SU-DHL-6 (cell line): ENCODE measurements around the gene ARSK.

Experiments used
- H2AFZ ChIP-seq: fragments of 200-600 bp; sonication (generic); 2 replicates; pipeline ENCODE4 v1.6.1; 2014; ENCODE audit warnings: low read depth, mild to moderate bottlenecking, moderate library complexity, mixed read lengths, antibody characterized with exemption, low read length; ENCODE audit not compliant: severe bottlenecking
- H3F3A ChIP-seq: fragments of 200-600 bp; shearing (Covaris generic); 2 replicates; pipeline ENCODE4 v1.6.0; 2016; ENCODE audit warnings: antibody characterized with exemption, mild to moderate bottlenecking; ENCODE audit not compliant: insufficient read depth
- H3K27ac ChIP-seq: fragments of 200-600 bp; sonication (generic); 2 replicates; pipeline ENCODE4 v1.5.1; 2016; ENCODE audit warnings: low read depth, mild to moderate bottlenecking, low read length, moderate library complexity, mixed read lengths
- H3K27me3 ChIP-seq: fragments of 200-600 bp; sonication (generic), shearing (Covaris generic); 2 replicates; pipeline ENCODE4 v1.6.0; 2014; ENCODE audit warnings: mild to moderate bottlenecking, low read length
- H3K36me3 ChIP-seq: fragments of 200-600 bp; sonication (generic); 2 replicates; pipeline ENCODE4 v1.6.1; 2014; ENCODE audit warnings: mild to moderate bottlenecking, low read length, mixed read lengths
- H3K4me2 ChIP-seq: fragments of 300-600, 200-600 bp; shearing (Covaris generic), sonication (generic); 2 replicates; pipeline ENCODE4 v1.6.0; 2014; ENCODE audit warnings: low read length, low read depth, mild to moderate bottlenecking; ENCODE audit not compliant: poor library complexity, severe bottlenecking
- H3K4me3 ChIP-seq: fragments of 200-600 bp; sonication (generic); 2 replicates; pipeline ENCODE4 v1.5.1; 2014; ENCODE audit warnings: antibody characterized with exemption, low read length, mild to moderate bottlenecking, mixed read lengths; ENCODE audit not compliant: insufficient read depth, poor library complexity, severe bottlenecking
- H3K79me2 ChIP-seq: fragments of 200-600 bp; sonication (generic); 2 replicates; pipeline ENCODE4 v1.6.1; 2014; ENCODE audit warnings: mild to moderate bottlenecking, low read length, moderate library complexity; ENCODE audit not compliant: insufficient read depth
- H3K9ac ChIP-seq: fragments of 200-600 bp; sonication (generic); 2 replicates; pipeline ENCODE4 v1.7.0; 2014; ENCODE audit warnings: mild to moderate bottlenecking, low read length
- H3K9me2 ChIP-seq: fragments of 200-600 bp; sonication (generic); replicated peaks from 2 replicates; pipeline ENCODE4 v1.6.1; 2014; ENCODE audit warnings: low read length; ENCODE audit not compliant: insufficient read depth
- H3K9me3 ChIP-seq: fragments of 200-600 bp; sonication (generic); 2 replicates; pipeline ENCODE4 v1.6.1; 2014; ENCODE audit warnings: low read length, mixed read lengths; ENCODE audit not compliant: insufficient read depth
- H4K20me1 ChIP-seq: fragments of 200-600 bp; sonication (generic); 2 replicates; pipeline ENCODE4 v1.6.1; 2014; ENCODE audit warnings: low read depth, mild to moderate bottlenecking, antibody characterized with exemption, low read length, moderate library complexity, mixed read lengths
- CTCF ChIP-seq: fragments of 200-600 bp; sonication (generic); IDR thresholded peaks from one replicate; pipeline ENCODE4 v1.5.1; 2017; ENCODE audit warnings: antibody characterized with exemption, mild to moderate bottlenecking, low read length, moderate library complexity; ENCODE audit not compliant: insufficient read depth, poor library complexity, severe bottlenecking
- EZH2phosphoT487 ChIP-seq: fragments of 200-600 bp; sonication (generic), shearing (Covaris generic); conservative IDR thresholded peaks from 2 replicates; pipeline ENCODE4 v1.6.1; 2018; ENCODE audit warnings: mild to moderate bottlenecking, antibody characterized with exemption, low read length, moderate library complexity, mixed read lengths

The ARSK gene

GRCh38 chr5:95524423-95524822, 30.5 kb upstream of the ARSK start:
- Histone ChIP-seq H4K20me1 (no peaks in the 10 kb centered on the region), H3K36me3 (peaks cover 81% of the 10 kb centered on the region)

GRCh38 chr5:95526871-95527270, 28.0 kb upstream of the ARSK start:
- Histone ChIP-seq H3K36me3 (peaks cover 72% of the 10 kb centered on the region), H3K27me3 (no peaks in the 10 kb centered on the region), H3K4me3 (no peak overlapping the region), H3K27ac (no peak overlapping the region), H2AFZ (no peak overlapping the region), H3K79me2 (peaks cover 5% of the 10 kb centered on the region; the same call in 1 of the 2 replicates), H3F3A (no peaks in the 10 kb centered on the region), H3K9me2 (no peaks in the 10 kb centered on the region), H3K9ac (no peak overlapping the region), H3K9me3 (no peaks in the 10 kb centered on the region), H3K4me2 (no peak overlapping the region), H4K20me1 (no peaks in the 10 kb centered on the region; the same call in 1 of the 2 replicates)
- no peak for TF ChIP-seq EZH2phosphoT487

More at GRCh38 chr5:95524423-95524822, 30.5 kb upstream of the ARSK start:
- H3K9me2 ChIP-seq, result no peaks in the 10 kb centered on the region
- H3K9ac ChIP-seq, result no peak overlapping the region
- H3K4me2 ChIP-seq, result no peak overlapping the region
- no peaks in the 10 kb centered on the region for H3K9me3 ChIP-seq
- no peak overlapping the region for H3K4me3 ChIP-seq
- no peaks in the 10 kb centered on the region for H3F3A ChIP-seq
- H3K27ac ChIP-seq, result no peak overlapping the region
- no peak for TF ChIP-seq EZH2phosphoT487
- TF ChIP-seq CTCF, result no peak
- H3K79me2 ChIP-seq, result no peaks in the 10 kb centered on the region
- no peaks in the 10 kb centered on the region for H3K27me3 ChIP-seq
- H2AFZ ChIP-seq, result no peak overlapping the region

- Histone ChIP-seq H3K4me3 (no peak overlapping the region), H3K79me2 (peaks cover 9% of the 10 kb centered on the region; the same call in 1 of the 2 replicates), H3K27me3 (no peaks in the 10 kb centered on the region), H4K20me1 (no peaks in the 10 kb centered on the region; the same call in 1 of the 2 replicates), H3F3A (no peaks in the 10 kb centered on the region), H3K9me2 (no peaks in the 10 kb centered on the region), H3K9ac (no peak overlapping the region), H3K36me3 (peaks cover 60% of the 10 kb centered on the region), H2AFZ (no peak overlapping the region), H3K9me3 (no peaks in the 10 kb centered on the region), H3K27ac (no peak overlapping the region), H3K4me2 (no peak overlapping the region)
- TF ChIP-seq EZH2phosphoT487 (no peak), CTCF (no peak)
Measured at GRCh38 chr5:95528565-95528964, 26.3 kb upstream of the ARSK start.

- peaks cover 9% of the 10 kb centered on the region; the same call in 1 of the 2 replicates for H3K79me2 ChIP-seq
- H3K9ac ChIP-seq, result no peak overlapping the region
- H2AFZ ChIP-seq, result no peak overlapping the region
- no peak overlapping the region for H3K27ac ChIP-seq
- no peaks in the 10 kb centered on the region for H3K9me3 ChIP-seq
- no peaks in the 10 kb centered on the region for H3F3A ChIP-seq
- no peaks in the 10 kb centered on the region for H3K27me3 ChIP-seq
- TF ChIP-seq CTCF (no peak), EZH2phosphoT487 (no peak)
- H4K20me1 ChIP-seq, result no peaks in the 10 kb centered on the region; the same call in 1 of the 2 replicates
- peaks cover 48% of the 10 kb centered on the region; the same call in 1 of the 2 replicates for H3K36me3 ChIP-seq
- no peak overlapping the region for H3K4me2 ChIP-seq
- H3K9me2 ChIP-seq, result no peaks in the 10 kb centered on the region
- no peak overlapping the region for H3K4me3 ChIP-seq
Measured at GRCh38 chr5:95530416-95530815, 24.5 kb upstream of the ARSK start.
